Stimulated activated naive CD8-positive, alpha-beta T cell treated with anti-CD3 and anti-CD28 coated beads, Interleukin-15, amount 100 ng/mL, for 72 hours (primary cell): ENCODE data around the gene KLF3.

ENCODE experiments used
- ATAC-seq: fragments of 150-1000 bp; cut with Tn5 transposase; 2 replicates; pipeline ENCODE4 v1.10.0; 2021; ENCODE audit warnings: mild to moderate bottlenecking, moderate library complexity
- DNase-seq, 2 donors: peaks; one replicate each; pipeline ENCODE4 v3.0.0; 2021 to 2022
- H3K27ac Mint-ChIP-seq, 2 donors: one replicate each; pipeline ENCODE4 v1.8.0; 2022; ENCODE audit warnings: mild to moderate bottlenecking in 2 of 2, mixed read lengths in 2 of 2, moderate library complexity in 2 of 2
- H3K27me3 Mint-ChIP-seq: one replicate; pipeline ENCODE4 v1.8.0; 2022; ENCODE audit warnings: mixed read lengths
- H3K4me1 Mint-ChIP-seq: one replicate; pipeline ENCODE4 v1.8.0; 2022; ENCODE audit warnings: mild to moderate bottlenecking, mixed read lengths
- H3K4me3 Mint-ChIP-seq, 2 donors: one replicate each; pipeline ENCODE4 v1.8.0; 2022; ENCODE audit warnings: mild to moderate bottlenecking in 2 of 2, mixed read lengths in 2 of 2, moderate library complexity in 1 of 2
- H3K9me3 Mint-ChIP-seq, 2 donors: one replicate each; pipeline ENCODE4 v1.8.0; 2022; ENCODE audit warnings: mixed read lengths in 2 of 2

The KLF3 gene

GRCh38 chr4:38724475-38724808, 60.4 kb downstream of the KLF3 start:
- Mint-ChIP-seq H3K9me3 (no peaks in the 10 kb centered on the region), H3K4me1 (peaks cover 8% of the 10 kb centered on the region), H3K27ac (no peak overlapping the region), H3K4me3 (no peak overlapping the region), H3K27me3 (no peaks in the 10 kb centered on the region)
- ATAC-seq: no peak
- no peak for DNase-seq

DNA sequence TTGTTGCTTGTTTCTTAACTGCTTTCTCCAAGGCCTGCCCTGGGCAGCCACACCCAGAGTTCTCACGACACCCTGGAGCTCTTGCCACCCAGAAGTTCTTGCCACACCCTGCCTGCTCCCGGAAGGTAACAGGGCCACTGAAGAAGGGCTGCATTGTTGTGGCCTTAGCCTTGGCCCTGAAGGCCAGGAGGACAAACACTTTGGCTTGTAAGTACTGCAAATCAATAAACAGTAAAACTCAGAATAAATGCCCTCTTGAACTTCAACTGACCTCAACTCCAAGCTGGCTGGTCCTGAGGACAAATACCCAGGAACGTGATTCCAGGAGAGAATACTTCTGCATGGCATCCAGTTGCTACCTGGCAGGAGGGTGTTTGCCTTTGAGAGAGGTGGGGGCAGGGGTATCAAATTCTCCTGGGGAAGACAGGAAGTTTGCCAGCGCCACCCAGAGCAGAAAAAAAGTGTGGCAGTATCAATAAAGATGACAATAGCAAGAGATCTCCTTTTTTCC, 64.7 kb downstream of the KLF3 start:
- peaks cover 22% of the 10 kb centered on the region for H3K4me1 Mint-ChIP-seq
- no peak overlapping the region for H3K4me3 Mint-ChIP-seq
- H3K27ac Mint-ChIP-seq: no peak overlapping the region
- no peaks in the 10 kb centered on the region for H3K27me3 Mint-ChIP-seq
- DNase-seq (no peak), ATAC-seq (no peak)
- peaks cover 9 to 10% of the 10 kb centered on the region in 2 donors for H3K9me3 Mint-ChIP-seq

DNA sequence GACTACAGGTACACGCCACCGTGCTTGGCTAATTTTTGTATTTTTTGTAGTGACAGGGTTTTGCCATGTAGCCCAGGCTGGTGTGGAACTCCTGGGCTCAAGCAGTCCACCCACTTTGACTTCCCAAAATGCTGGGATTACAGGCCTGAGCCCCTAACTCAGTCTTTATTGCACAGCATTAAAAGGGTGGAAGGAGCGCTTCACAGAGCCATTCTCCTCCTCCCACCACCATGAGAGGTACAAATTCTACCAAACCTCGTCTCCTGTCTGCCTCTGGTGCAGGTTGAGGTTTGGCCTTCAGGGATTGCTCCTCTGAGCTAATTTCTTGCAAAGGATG, 66.5 kb downstream of the KLF3 start:
- DNase-seq (no peak), ATAC-seq (no peak)
- Mint-ChIP-seq H3K9me3 (peaks cover 14 to 15% of the 10 kb centered on the region in 2 donors), H3K27me3 (no peaks in the 10 kb centered on the region), H3K4me3 (no peak overlapping the region), H3K4me1 (peaks cover 14% of the 10 kb centered on the region), H3K27ac (peak overlapping the region in 1 of 2 donors; percentile 59)

- Mint-ChIP-seq H3K27ac (peak overlapping the region in 1 of 2 donors; percentile 63), H3K27me3 (no peaks in the 10 kb centered on the region), H3K9me3 (peaks cover 14 to 15% of the 10 kb centered on the region in 2 donors), H3K4me1 (peaks cover 14% of the 10 kb centered on the region), H3K4me3 (peak overlapping the region in 1 of 2 donors; percentile 49)
- peak; percentile 79 to 81 for DNase-seq
- peak; percentile 92 for ATAC-seq
Observed at GRCh38 chr4:38730830-38731646, 67.0 kb downstream of the KLF3 start.

GRCh38 chr4:38733663-38734062, 69.7 kb downstream of the KLF3 start:
- Mint-ChIP-seq H3K4me1 (peaks cover 14% of the 10 kb centered on the region), H3K4me3 (no peak overlapping the region), H3K27ac (peak overlapping the region in 1 of 2 donors; percentile 64), H3K27me3 (no peaks in the 10 kb centered on the region), H3K9me3 (peaks cover 14 to 15% of the 10 kb centered on the region in 2 donors)
- no peak for DNase-seq
- no peak for ATAC-seq

DNA sequence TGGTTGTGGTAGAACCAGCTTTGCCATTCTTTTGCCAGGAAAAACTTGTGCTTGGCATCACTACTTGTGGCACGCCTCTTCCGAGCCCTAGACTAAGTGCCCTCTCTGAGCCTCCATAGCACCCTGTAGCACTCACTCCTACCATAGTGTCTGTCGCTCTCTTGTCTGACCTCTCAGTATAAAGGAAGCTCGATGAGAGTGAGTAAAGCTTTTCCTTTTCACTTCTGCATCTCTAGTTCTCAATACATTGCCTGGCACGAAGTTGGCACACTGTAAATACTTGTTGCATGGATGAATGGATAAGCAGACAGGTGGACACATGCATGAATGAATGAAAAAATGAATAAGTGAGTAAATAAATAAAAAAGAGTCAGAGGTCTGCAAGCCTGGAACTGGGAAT, 70.4 kb downstream of the KLF3 start:
- no peak for ATAC-seq
- Mint-ChIP-seq H3K27ac (peak overlapping the region in 1 of 2 donors; percentile 28), H3K4me3 (no peak overlapping the region)

DNA sequence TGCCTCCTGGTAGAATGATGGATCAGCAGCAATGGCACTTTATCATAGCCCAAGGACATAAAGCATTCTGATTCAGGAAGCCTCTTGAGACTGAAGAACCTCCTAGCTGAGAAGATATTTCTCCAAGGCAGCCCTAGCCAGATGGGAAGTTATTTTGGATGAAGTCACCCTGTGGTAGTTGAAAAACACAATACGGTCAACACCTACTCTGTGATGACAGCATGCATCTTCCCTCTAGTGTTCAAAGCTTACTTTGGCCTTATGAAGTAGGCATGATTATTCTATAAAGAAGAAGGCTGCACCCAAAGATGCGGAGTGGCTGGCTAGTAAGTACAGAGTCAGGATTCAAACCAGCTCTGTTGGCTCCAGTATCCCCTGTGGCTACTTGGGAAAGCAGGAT, 70.9 kb downstream of the KLF3 start:
- H3K27me3 Mint-ChIP-seq: no peaks in the 10 kb centered on the region
- H3K27ac Mint-ChIP-seq: no peak overlapping the region
- ATAC-seq (no peak), DNase-seq (no peak)
- no peak overlapping the region for H3K4me3 Mint-ChIP-seq
- peaks cover 14% of the 10 kb centered on the region for H3K4me1 Mint-ChIP-seq
- peaks cover 14 to 15% of the 10 kb centered on the region in 2 donors for H3K9me3 Mint-ChIP-seq

More for the DNA sequence above, 70.4 kb downstream of the KLF3 start:
- no peaks in the 10 kb centered on the region for H3K27me3 Mint-ChIP-seq
- H3K9me3 Mint-ChIP-seq: peaks cover 14 to 15% of the 10 kb centered on the region in 2 donors
- H3K4me1 Mint-ChIP-seq: peaks cover 14% of the 10 kb centered on the region
- no peak for DNase-seq

GRCh38 chr4:38735870-38736269, 71.9 kb downstream of the KLF3 start:
- H3K27me3 Mint-ChIP-seq: no peaks in the 10 kb centered on the region
- H3K4me1 Mint-ChIP-seq: peaks cover 6% of the 10 kb centered on the region
- H3K27ac Mint-ChIP-seq: no peak overlapping the region
- peaks cover 14 to 15% of the 10 kb centered on the region in 2 donors for H3K9me3 Mint-ChIP-seq
- DNase-seq (no peak), ATAC-seq (no peak)
- H3K4me3 Mint-ChIP-seq: no peak overlapping the region

DNA sequence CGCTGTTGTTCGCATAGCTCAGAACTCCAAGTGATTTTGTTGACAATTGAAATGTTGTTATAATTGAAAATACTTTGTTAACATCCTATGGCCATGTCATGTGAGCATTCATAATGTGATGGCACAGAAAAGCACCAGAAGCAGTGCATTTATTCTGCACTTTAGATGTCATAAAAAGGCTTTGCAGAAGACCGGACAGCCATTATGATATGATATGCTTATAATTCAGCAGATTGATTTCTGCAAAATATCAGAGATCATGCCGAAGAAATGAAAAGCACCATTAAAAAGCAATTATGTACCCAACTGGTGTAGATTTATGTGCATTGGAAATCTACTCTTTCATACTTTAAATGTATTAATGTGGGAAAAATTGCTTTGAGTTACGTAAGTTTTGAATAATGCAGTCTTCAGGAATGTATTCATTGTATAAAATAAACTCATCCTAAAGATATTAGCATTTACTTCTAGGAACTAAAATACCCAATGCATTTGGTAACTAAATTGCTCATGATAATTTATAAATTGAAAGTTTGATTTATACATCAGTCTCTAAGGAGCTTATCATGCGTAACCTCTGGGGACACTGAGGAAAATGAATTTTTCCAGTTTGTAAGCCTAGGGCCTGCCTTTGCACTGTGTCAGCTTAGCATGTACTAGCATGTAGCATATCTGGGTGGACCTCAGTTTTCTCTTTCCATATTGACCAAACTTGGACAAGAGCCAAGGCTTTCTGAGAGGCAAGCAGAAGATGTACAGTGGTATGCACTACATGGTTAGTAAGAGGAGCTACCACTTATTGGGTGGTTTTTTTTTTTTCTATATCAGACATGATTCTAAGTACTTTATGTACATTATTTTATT, 75.2 kb downstream of the KLF3 start:
- H3K27ac Mint-ChIP-seq: no peak overlapping the region
- DNase-seq (no peak), ATAC-seq (no peak)
- peaks cover 6% of the 10 kb centered on the region for H3K4me1 Mint-ChIP-seq
- no peaks in the 10 kb centered on the region for H3K27me3 Mint-ChIP-seq
- peaks cover under 1% of the 10 kb centered on the region in 2 donors for H3K9me3 Mint-ChIP-seq
- no peak overlapping the region for H3K4me3 Mint-ChIP-seq

- H3K4me1 Mint-ChIP-seq: peaks cover 6% of the 10 kb centered on the region
- DNase-seq (no peak), ATAC-seq (no peak)
- H3K9me3 Mint-ChIP-seq: no peaks in the 10 kb centered on the region
- no peak overlapping the region for H3K27ac Mint-ChIP-seq
- no peaks in the 10 kb centered on the region for H3K27me3 Mint-ChIP-seq
- H3K4me3 Mint-ChIP-seq: no peak overlapping the region
Observed at GRCh38 chr4:38740303-38740702, 76.3 kb downstream of the KLF3 start.

- ATAC-seq (no peak), DNase-seq (no peak)
- peaks cover 6% of the 10 kb centered on the region for H3K4me1 Mint-ChIP-seq
- H3K27me3 Mint-ChIP-seq: no peaks in the 10 kb centered on the region
- H3K4me3 Mint-ChIP-seq: no peak overlapping the region
- H3K27ac Mint-ChIP-seq: peak overlapping the region; percentile 2 to 5
- peaks cover 15 to 20% of the 10 kb centered on the region in 2 donors for H3K9me3 Mint-ChIP-seq
Observed at GRCh38 chr4:38743866-38744265, 79.9 kb downstream of the KLF3 start.

DNA sequence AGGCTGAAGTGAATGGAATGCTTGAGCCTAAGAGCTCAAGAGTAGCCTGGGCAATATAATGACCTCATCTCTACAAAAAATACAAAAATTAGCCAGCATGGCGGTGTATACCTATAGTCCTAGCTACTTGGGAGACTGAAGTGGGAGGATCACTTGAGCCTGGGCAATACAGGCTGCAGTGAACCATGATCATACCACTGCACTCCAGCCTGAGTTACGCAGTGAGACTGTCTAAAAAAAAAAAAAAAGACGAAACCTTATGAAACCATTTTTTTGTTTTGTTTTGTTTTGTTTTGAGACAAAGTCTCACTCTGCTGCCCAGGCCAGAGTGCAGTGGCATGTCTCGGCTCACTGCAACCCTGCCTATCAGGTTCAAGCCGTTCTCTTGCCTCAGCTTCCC, 81.9 kb downstream of the KLF3 start:
- no peak for DNase-seq
- peaks cover 15 to 21% of the 10 kb centered on the region in 2 donors for H3K9me3 Mint-ChIP-seq
- no peak overlapping the region for H3K27ac Mint-ChIP-seq
- peaks cover 6% of the 10 kb centered on the region for H3K4me1 Mint-ChIP-seq
- no peaks in the 10 kb centered on the region for H3K27me3 Mint-ChIP-seq
- H3K4me3 Mint-ChIP-seq: no peak overlapping the region
- ATAC-seq: no peak

GRCh38 chr4:38747629-38748028, 83.6 kb downstream of the KLF3 start:
- H3K4me3 Mint-ChIP-seq: no peak overlapping the region
- no peaks in the 10 kb centered on the region for H3K27me3 Mint-ChIP-seq
- no peak overlapping the region for H3K27ac Mint-ChIP-seq
- DNase-seq (no peak), ATAC-seq (no peak)
- H3K4me1 Mint-ChIP-seq: peaks cover 14% of the 10 kb centered on the region
- peaks cover 15 to 21% of the 10 kb centered on the region in 2 donors for H3K9me3 Mint-ChIP-seq

GRCh38 chr4:38749336-38749735, 85.3 kb downstream of the KLF3 start:
- ATAC-seq (no peak), DNase-seq (no peak)
- Mint-ChIP-seq H3K9me3 (peaks cover 15 to 21% of the 10 kb centered on the region in 2 donors), H3K27me3 (no peaks in the 10 kb centered on the region), H3K27ac (no peak overlapping the region), H3K4me3 (no peak overlapping the region), H3K4me1 (peaks cover 9% of the 10 kb centered on the region)
